NCI-H1092 treated with DMSO at 0.1 percent for 48 hours (cell line): ENCODE measurements around the gene PPCS.
A peak's percentile ranks its signal among the peaks of the same experiment; 100 is the strongest.

ENCODE experiments used
- DNase-seq: peaks from one replicate; lab custom pipeline; 2025; lab: John Stamatoyannopoulos, UW

PPCS gene

GRCh38 chr1:42456010-42456753 is at the start of gene PPCS, which contains the start of gene ZMYND12:
TSS of gene PPCS (plus strand) at chr1:42456543. CDS start at chr1:42456566, 23 bp downstream.
TSS of gene ZMYND12 (minus strand) at chr1:42456022. CDS start at chr1:42455997, 25 bp downstream.
- peak; percentile 94 for DNase-seq

GRCh38 chr1:42414551-42415496 is 41.5 kb upstream of the PPCS start:
- DNase-seq = no peak

- DNase-seq = no peak
Observed at GRCh38 chr1:42417166-42417565, 39.2 kb upstream of the PPCS start.

GRCh38 chr1:42418516-42418915 is 37.8 kb upstream of the PPCS start:
- DNase-seq = no peak

GRCh38 chr1:42419126-42419821 is 37.1 kb upstream of the PPCS start:
- peak; percentile 88 for DNase-seq

GRCh38 chr1:42420121-42420520 is 36.2 kb upstream of the PPCS start:
- DNase-seq = peak; percentile 38

- DNase-seq = peak; percentile 100
Observed at GRCh38 chr1:42420911-42421585, 35.3 kb upstream of the PPCS start.

GRCh38 chr1:42422737-42423136 is 33.6 kb upstream of the PPCS start:
- peak; percentile 83 for DNase-seq

- DNase-seq = peak; percentile 82
Observed at GRCh38 chr1:42423681-42424080, 32.7 kb upstream of the PPCS start.

- no peak for DNase-seq
Observed at GRCh38 chr1:42424201-42424600, 32.1 kb upstream of the PPCS start.

- no peak for DNase-seq
Observed at GRCh38 chr1:42427240-42427639, 29.1 kb upstream of the PPCS start.

GRCh38 chr1:42429603-42430002 is 26.7 kb upstream of the PPCS start:
- DNase-seq = no peak

GRCh38 chr1:42430286-42431135 is 25.8 kb upstream of the PPCS start:
- no peak for DNase-seq

- no peak for DNase-seq
Observed at GRCh38 chr1:42431514-42431913, 24.8 kb upstream of the PPCS start.

GRCh38 chr1:42432714-42433113 is 23.6 kb upstream of the PPCS start:
- no peak for DNase-seq

- DNase-seq = no peak
Observed at GRCh38 chr1:42433369-42433768, 23.0 kb upstream of the PPCS start.

GRCh38 chr1:42434340-42434739 is 22.0 kb upstream of the PPCS start:
- DNase-seq = no peak

GRCh38 chr1:42439940-42440339 is 16.4 kb upstream of the PPCS start:
- no peak for DNase-seq

GRCh38 chr1:42442662-42443061 is 13.7 kb upstream of the PPCS start:
- no peak for DNase-seq

- DNase-seq = no peak
Observed at GRCh38 chr1:42449256-42449655, 7.1 kb upstream of the PPCS start.

- no peak for DNase-seq
Observed at GRCh38 chr1:42450061-42450460, 6.3 kb upstream of the PPCS start.
